Activated B cell treated with CpG ODN at 0.5 μM for 24 hours (primary cell): ENCODE data around the gene TPM1. TPM values are rescaled to one million over a fixed set of nuclear protein-coding genes. Genes with fewer than 3 reads are reported as not detected.

Source experiments
- ATAC-seq: fragments of 200-7000 bp; cut with Tn5 transposase; one replicate; pipeline ENCODE4 v1.10.0; 2021; ENCODE audit warnings: low read depth, mild to moderate bottlenecking, moderate library complexity
- CTCF ChIA-PET: fragments of 350-600 bp; sonication (Branson Sonifier 250); formaldehyde crosslinking; loops from one replicate; lab custom pipeline; 2021; ENCODE audit warnings: antibody characterized with exemption; lab: Charles Lee
- POLR2A ChIA-PET: fragments of 350-600 bp; sonication (Branson Sonifier 250); formaldehyde crosslinking; loops from one replicate; lab custom pipeline; 2021; ENCODE audit warnings: antibody characterized with exemption; lab: Charles Lee
- DNase-seq: peaks from one replicate; pipeline ENCODE4 v3.0.0; 2022
- H3K27ac Mint-ChIP-seq: one replicate; pipeline ENCODE4 v1.8.0; 2020; ENCODE audit warnings: mixed read lengths
- H3K27me3 Mint-ChIP-seq: one replicate; pipeline ENCODE4 v1.8.0; 2021; ENCODE audit warnings: mixed read lengths
- H3K36me3 Mint-ChIP-seq: one replicate; pipeline ENCODE4 v1.8.0; 2021; ENCODE audit warnings: low read depth, mixed read lengths
- H3K4me1 Mint-ChIP-seq: one replicate; pipeline ENCODE4 v1.8.0; 2021; ENCODE audit warnings: mixed read lengths
- H3K4me3 Mint-ChIP-seq: one replicate; pipeline ENCODE4 v1.8.0; 2020; ENCODE audit warnings: mild to moderate bottlenecking, mixed read lengths
- H3K9me3 Mint-ChIP-seq: one replicate; pipeline ENCODE4 v1.8.0; 2020; ENCODE audit warnings: mixed read lengths
- CTCF ChIP-seq: fragments of 200-600 bp; IDR thresholded peaks from one replicate; pipeline ENCODE4 v1.8.0; 2022; ENCODE audit warnings: antibody characterized with exemption, mild to moderate bottlenecking
- intact Hi-C: fragments of 100-400 bp; cut with micrococcal nuclease; formaldehyde crosslinking; loops from one replicate; pipeline ENCODE4 v1.15.1; 2024
- total RNA-seq: library from RNA; stranded (reverse); gene quantifications from 2 replicates; pipeline ENCODE4 v1.2.3, GENCODE V29; 2022

The TPM1 gene
- total RNA-seq, 1 donor from 2014 or later: 7.8 TPM

- H3K27ac Mint-ChIP-seq: no peak overlapping the region
- no peak for ATAC-seq
- CTCF ChIA-PET: no interaction called here
Measured at GRCh38 chr15:63022663-63023062, 19.9 kb upstream of the TPM1 start.

GRCh38 chr15:63023351-63023945 lies 19.1 kb upstream of the TPM1 start:
- no peak overlapping the region for H3K4me3 Mint-ChIP-seq
- POLR2A ChIA-PET: no interaction called here
- H3K4me1 Mint-ChIP-seq: no peaks in the 10 kb centered on the region
- CTCF ChIA-PET: no interaction called here
- H3K36me3 Mint-ChIP-seq: no peaks in the 10 kb centered on the region
- no peaks in the 10 kb centered on the region for H3K9me3 Mint-ChIP-seq
- intact Hi-C loops: no loop called here
- H3K27ac Mint-ChIP-seq: no peak overlapping the region
- no peak for TF ChIP-seq CTCF
- peaks cover 9% of the 10 kb centered on the region for H3K27me3 Mint-ChIP-seq
- DNase-seq: no peak
- no peak for ATAC-seq

More at GRCh38 chr15:63022663-63023062, 19.9 kb upstream of the TPM1 start:
- no peak for DNase-seq
- intact Hi-C loops: no loop called here
- no peak for TF ChIP-seq CTCF
- POLR2A ChIA-PET: no interaction called here
- Mint-ChIP-seq H3K36me3 (no peaks in the 10 kb centered on the region), H3K4me1 (no peaks in the 10 kb centered on the region), H3K4me3 (no peak overlapping the region), H3K9me3 (no peaks in the 10 kb centered on the region), H3K27me3 (peaks cover 7% of the 10 kb centered on the region)

GRCh38 chr15:63025460-63025859 lies 17.1 kb upstream of the TPM1 start:
- ChIA-PET CTCF (no interaction called here), POLR2A (no interaction called here)
- H3K27ac Mint-ChIP-seq: no peak overlapping the region
- H3K27me3 Mint-ChIP-seq: peaks cover 15% of the 10 kb centered on the region
- ATAC-seq (no peak), DNase-seq (no peak)
- H3K9me3 Mint-ChIP-seq: no peaks in the 10 kb centered on the region
- H3K4me1 Mint-ChIP-seq: peaks cover 6% of the 10 kb centered on the region
- no peak overlapping the region for H3K4me3 Mint-ChIP-seq
- H3K36me3 Mint-ChIP-seq: no peaks in the 10 kb centered on the region
- no peak for TF ChIP-seq CTCF
- intact Hi-C loops: no loop called here

- Mint-ChIP-seq H3K36me3 (no peaks in the 10 kb centered on the region), H3K9me3 (no peaks in the 10 kb centered on the region), H3K4me1 (peaks cover 6% of the 10 kb centered on the region), H3K27ac (no peak overlapping the region), H3K27me3 (peaks cover 20% of the 10 kb centered on the region), H3K4me3 (no peak overlapping the region)
- no peak for DNase-seq
- no peak for TF ChIP-seq CTCF
- POLR2A ChIA-PET: no interaction called here
- intact Hi-C loops: no loop called here
- no peak for ATAC-seq
- CTCF ChIA-PET: no interaction called here
Measured at GRCh38 chr15:63027646-63028045, 14.9 kb upstream of the TPM1 start.

- Mint-ChIP-seq H3K4me3 (no peak overlapping the region), H3K36me3 (no peaks in the 10 kb centered on the region), H3K27me3 (peaks cover 20% of the 10 kb centered on the region), H3K27ac (no peak overlapping the region), H3K4me1 (peaks cover 6% of the 10 kb centered on the region), H3K9me3 (no peaks in the 10 kb centered on the region)
- ChIA-PET CTCF (no interaction called here), POLR2A (no interaction called here)
- TF ChIP-seq CTCF: no peak
- intact Hi-C loops: no loop called here
- DNase-seq: no peak
- no peak for ATAC-seq
Measured at GRCh38 chr15:63028442-63029110, 14.0 kb upstream of the TPM1 start.
